Stimulated activated CD4-positive, alpha-beta T cell treated with anti-CD3 and anti-CD28 coated beads, Interleukin-15, amount 100 ng/mL, for 1 hour (primary cell): ENCODE measurements around the gene PBX4.

Source experiments
- DNase-seq, 2 donors: peaks; one replicate each; pipeline ENCODE4 v3.0.0-alpha.2; 2020; ENCODE audit warnings: low read depth in 1 of 2, low spot score in 1 of 2

The PBX4 gene

GRCh38 chr19:19649580-19649995, 31.1 kb upstream of the PBX4 start:
- DNase-seq, result no peak

GRCh38 chr19:19649155-19649554, 30.7 kb upstream of the PBX4 start:
- no peak for DNase-seq

- no peak for DNase-seq
Observed at GRCh38 chr19:19647037-19647835, 28.7 kb upstream of the PBX4 start.

- no peak for DNase-seq
Observed at GRCh38 chr19:19645233-19645870, 26.9 kb upstream of the PBX4 start.

GRCh38 chr19:19644054-19644388, 25.5 kb upstream of the PBX4 start:
- no peak for DNase-seq

GRCh38 chr19:19643158-19644053, 24.9 kb upstream of the PBX4 start, which contains the start of gene GMIP:
TSS of gene GMIP (minus strand) at chr19:19643657. CDS start at chr19:19643529, 128 bp downstream.
- DNase-seq, result peak; percentile 80 to 83

GRCh38 chr19:19642506-19643157, 24.1 kb upstream of the PBX4 start:
- no peak for DNase-seq

GRCh38 chr19:19637523-19638251, 19.2 kb upstream of the PBX4 start:
- DNase-seq, result no peak

GRCh38 chr19:19637186-19637522, 18.7 kb upstream of the PBX4 start:
- no peak for DNase-seq

GRCh38 chr19:19636573-19637185, 18.2 kb upstream of the PBX4 start:
- no peak for DNase-seq

- DNase-seq, result no peak
Observed at GRCh38 chr19:19635313-19635702, 16.8 kb upstream of the PBX4 start.

- DNase-seq, result no peak
Observed at GRCh38 chr19:19634516-19635312, 16.2 kb upstream of the PBX4 start.

- DNase-seq, result no peak
Observed at GRCh38 chr19:19633711-19634515, 15.4 kb upstream of the PBX4 start.

- DNase-seq, result no peak
Observed at GRCh38 chr19:19632661-19633060, 14.2 kb upstream of the PBX4 start.

GRCh38 chr19:19631346-19631745, 12.9 kb upstream of the PBX4 start:
- no peak for DNase-seq

GRCh38 chr19:19630426-19630825, 11.9 kb upstream of the PBX4 start:
- no peak for DNase-seq

GRCh38 chr19:19630062-19630414, 11.6 kb upstream of the PBX4 start:
- DNase-seq, result no peak

- peak in 1 of 2 donors; percentile 37 for DNase-seq
Observed at GRCh38 chr19:19628501-19629134, 10.1 kb upstream of the PBX4 start.
